Uterus (tissue), 4 donors: ENCODE data around the gene TTPAL. TPM values are rescaled to one million over a fixed set of nuclear protein-coding genes. Genes with fewer than 3 reads are reported as not detected.

Source experiments
- DNase-seq, 2 donors: peaks; one replicate each; pipeline ENCODE4 v3.0.0-alpha.2; 2019 to 2020
- H3K27ac ChIP-seq, 2 donors: fragments of 200-600 bp; sonication (generic); 1 replicate in 1 of 2; 2 replicates in 1 of 2; pipeline ENCODE4 v1.5.1; 2016 to 2018
- H3K27me3 ChIP-seq, 2 donors: fragments of 200-600 bp; sonication (generic); one replicate each; pipeline ENCODE4 v1.5.1; 2018 to 2019; ENCODE audit warnings: control low read depth in 1 of 2
- H3K36me3 ChIP-seq, 2 donors: fragments of 200-600 bp; sonication (generic); one replicate each; pipeline ENCODE4 v1.5.1; 2019; ENCODE audit warnings: control low read depth in 1 of 2
- H3K4me1 ChIP-seq, 2 donors: fragments of 200-600 bp; sonication (generic); one replicate each; pipeline ENCODE4 v1.5.1; 2018 to 2019; ENCODE audit warnings: control low read depth in 1 of 2
- H3K4me3 ChIP-seq, 2 donors: fragments of 200-600 bp; sonication (generic); 1 replicate in 1 of 2; 2 replicates in 1 of 2; pipeline ENCODE4 v1.5.1; 2018 to 2019; ENCODE audit warnings: mild to moderate bottlenecking in 1 of 2
- H3K9me3 ChIP-seq, 2 donors: fragments of 200-600 bp; sonication (generic); one replicate each; pipeline ENCODE4 v1.5.1; 2019; ENCODE audit warnings: control low read depth in 1 of 2
- POLR2A ChIP-seq, 2 donors: fragments of 450-650 bp; IDR thresholded peaks; one replicate each; pipeline ENCODE4 v1.6.1; 2016; ENCODE audit warnings: antibody characterized with exemption in 2 of 2, mild to moderate bottlenecking in 1 of 2, moderate library complexity in 1 of 2
- intact Hi-C: fragments of 100-400 bp; cut with DNase I; formaldehyde crosslinking; loops from one replicate; pipeline ENCODE4 v1.15.1; 2023; ENCODE audit warnings: low total_unique reads
- total RNA-seq, 4 donors: library from RNA; depleted of rRNA in 3 of 4; stranded (reverse); fragments of >200 nt in 3 of 4; gene quantifications; one replicate each; pipeline versions ENCODE4 v1.1.0 to v1.2.4, GENCODE V29; 2014 to 2023
- TF ChIP-seq, protein P1 (sequence below), 4 experiments: fragments of 200-600 bp in 2 of 4; fragments of 450-650 bp in 2 of 4; sonication (generic) in 2 of 4; IDR thresholded peaks; one replicate each; pipeline ENCODE4 v1.5.1; 2016 to 2019; ENCODE audit warnings: antibody characterized with exemption in 4 of 4, mild to moderate bottlenecking in 2 of 4, moderate library complexity in 1 of 4
- donor health status: DM: yes; HTN: yes; CAD: no.

The TTPAL gene
- total RNA-seq, 4 donors from 2014 or later, result 4.9 to 18.2 (median 10.0) TPM

DNA sequence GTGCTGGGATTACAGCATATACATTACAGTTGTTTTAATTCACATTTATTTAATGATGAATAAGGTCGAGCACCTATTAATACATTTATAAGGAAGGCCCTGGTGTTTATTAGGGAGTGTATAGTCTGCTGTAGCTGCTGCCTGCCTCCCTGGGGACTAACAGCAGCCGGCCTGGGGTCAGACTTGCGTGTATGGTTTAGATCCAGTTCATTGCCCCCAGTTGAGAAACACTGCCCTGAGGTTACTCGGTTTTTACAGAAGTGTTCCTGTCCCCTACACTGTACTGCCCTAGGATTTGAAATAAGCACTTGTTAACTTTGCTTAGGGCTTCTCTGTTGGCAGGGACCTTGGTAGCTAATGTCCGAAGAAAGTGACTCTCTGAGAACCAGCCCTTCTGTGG is 4.0 kb downstream of the TTPAL start:
- DNase-seq, result no peak
- no peaks in the 10 kb centered on the region for H3K36me3 ChIP-seq
- H3K9me3 ChIP-seq, result no peaks in the 10 kb centered on the region
- H3K4me1 ChIP-seq, result no peaks in the 10 kb centered on the region
- no peaks in the 10 kb centered on the region for H3K27me3 ChIP-seq
- intact Hi-C loops, result no loop called here
- no peak for TF ChIP-seq POLR2A (IDR thresholded peaks at IDR 0.05)
- TF ChIP-seq, protein P1, sequence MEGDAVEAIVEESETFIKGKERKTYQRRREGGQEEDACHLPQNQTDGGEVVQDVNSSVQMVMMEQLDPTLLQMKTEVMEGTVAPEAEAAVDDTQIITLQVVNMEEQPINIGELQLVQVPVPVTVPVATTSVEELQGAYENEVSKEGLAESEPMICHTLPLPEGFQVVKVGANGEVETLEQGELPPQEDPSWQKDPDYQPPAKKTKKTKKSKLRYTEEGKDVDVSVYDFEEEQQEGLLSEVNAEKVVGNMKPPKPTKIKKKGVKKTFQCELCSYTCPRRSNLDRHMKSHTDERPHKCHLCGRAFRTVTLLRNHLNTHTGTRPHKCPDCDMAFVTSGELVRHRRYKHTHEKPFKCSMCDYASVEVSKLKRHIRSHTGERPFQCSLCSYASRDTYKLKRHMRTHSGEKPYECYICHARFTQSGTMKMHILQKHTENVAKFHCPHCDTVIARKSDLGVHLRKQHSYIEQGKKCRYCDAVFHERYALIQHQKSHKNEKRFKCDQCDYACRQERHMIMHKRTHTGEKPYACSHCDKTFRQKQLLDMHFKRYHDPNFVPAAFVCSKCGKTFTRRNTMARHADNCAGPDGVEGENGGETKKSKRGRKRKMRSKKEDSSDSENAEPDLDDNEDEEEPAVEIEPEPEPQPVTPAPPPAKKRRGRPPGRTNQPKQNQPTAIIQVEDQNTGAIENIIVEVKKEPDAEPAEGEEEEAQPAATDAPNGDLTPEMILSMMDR (IDR thresholded peaks at IDR 0.05), result no peak
- H3K4me3 ChIP-seq, result no peak overlapping the region
- H3K27ac ChIP-seq, result no peak overlapping the region

DNA sequence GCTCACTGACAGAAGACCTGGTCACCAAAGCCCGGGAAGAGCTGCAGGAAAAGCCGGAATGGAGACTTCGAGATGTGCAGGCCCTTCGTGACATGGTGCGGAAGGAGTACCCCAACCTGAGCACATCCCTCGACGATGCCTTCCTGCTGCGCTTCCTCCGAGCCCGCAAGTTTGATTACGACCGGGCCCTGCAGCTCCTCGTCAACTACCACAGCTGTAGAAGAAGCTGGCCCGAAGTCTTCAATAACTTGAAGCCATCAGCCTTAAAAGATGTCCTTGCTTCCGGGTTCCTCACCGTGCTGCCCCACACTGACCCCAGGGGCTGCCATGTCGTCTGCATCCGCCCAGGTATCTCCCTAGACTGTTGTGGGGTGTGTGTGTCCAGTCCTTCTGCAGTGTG is 4.4 kb downstream of the TTPAL start:
- Histone ChIP-seq H3K9me3 (no peaks in the 10 kb centered on the region), H3K4me3 (no peak overlapping the region), H3K27me3 (no peaks in the 10 kb centered on the region), H3K36me3 (no peaks in the 10 kb centered on the region), H3K4me1 (no peaks in the 10 kb centered on the region), H3K27ac (no peak overlapping the region)
- no peak for DNase-seq
- intact Hi-C loops, result no loop called here
- no peak for TF ChIP-seq POLR2A (IDR thresholded peaks at IDR 0.05)
- TF ChIP-seq, protein P1 (IDR thresholded peaks at IDR 0.05), result no peak

DNA sequence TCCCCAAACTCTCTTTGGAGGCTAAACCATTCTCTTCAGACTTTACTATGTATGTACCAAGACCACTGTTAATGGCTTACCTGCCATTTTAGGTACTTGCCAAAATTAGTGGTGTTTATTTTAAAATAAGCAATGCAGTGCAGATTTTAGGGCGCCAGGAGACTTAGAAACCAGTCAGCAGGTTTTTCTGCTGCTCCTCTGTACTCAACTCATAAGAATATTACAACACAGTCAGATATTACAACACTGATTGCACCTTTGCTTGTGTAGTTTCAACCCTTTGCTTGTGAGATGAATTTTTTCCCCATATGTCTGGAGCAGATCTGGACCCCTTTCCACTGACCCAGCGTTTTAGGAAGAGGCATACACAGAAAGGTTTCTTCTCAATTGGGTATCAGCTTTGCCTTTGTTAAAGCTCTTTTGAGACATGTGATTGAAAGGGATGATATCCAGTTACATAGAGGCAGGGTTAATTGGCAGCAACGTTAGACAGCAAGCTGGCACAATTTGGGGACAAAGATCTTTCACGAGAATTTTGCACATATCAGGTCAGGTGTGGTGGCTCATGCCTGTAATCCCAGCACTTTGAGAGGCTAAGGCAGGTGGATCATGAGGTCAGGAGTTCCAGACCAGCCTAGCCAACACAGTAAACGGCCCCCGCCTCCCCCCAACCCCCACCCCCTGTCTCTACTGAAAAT is 6.2 kb downstream of the TTPAL start:
- no peaks in the 10 kb centered on the region for H3K27me3 ChIP-seq
- no peak for DNase-seq
- intact Hi-C loops, result no loop called here
- H3K4me3 ChIP-seq, result no peak overlapping the region
- H3K9me3 ChIP-seq, result no peaks in the 10 kb centered on the region
- TF ChIP-seq, protein P1 (IDR thresholded peaks at IDR 0.05), result no peak
- TF ChIP-seq POLR2A (IDR thresholded peaks at IDR 0.05), result no peak
- no peak overlapping the region for H3K27ac ChIP-seq
- H3K36me3 ChIP-seq, result no peaks in the 10 kb centered on the region
- no peaks in the 10 kb centered on the region for H3K4me1 ChIP-seq

DNA sequence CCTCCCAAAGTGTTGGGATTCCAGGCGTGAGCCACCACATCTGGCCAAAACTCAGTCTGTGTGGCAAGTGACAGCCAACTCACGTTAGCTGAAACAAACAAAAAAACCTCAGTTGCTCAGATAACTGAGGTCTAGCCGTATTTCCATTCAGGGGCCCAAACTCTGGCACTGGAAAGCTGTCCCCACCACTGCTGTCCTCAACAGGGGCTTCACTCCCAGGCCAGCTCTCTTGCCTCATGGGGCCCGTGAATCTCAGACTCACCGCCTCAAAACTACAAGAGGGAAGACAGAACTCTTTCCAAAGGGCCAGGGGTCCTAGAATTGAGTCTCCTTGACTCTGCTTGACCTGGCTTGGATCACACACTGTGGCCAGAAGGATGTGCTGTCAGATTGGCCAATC is 7.4 kb downstream of the TTPAL start:
- Histone ChIP-seq H3K4me3 (no peak overlapping the region), H3K36me3 (no peaks in the 10 kb centered on the region), H3K9me3 (no peaks in the 10 kb centered on the region), H3K27me3 (no peaks in the 10 kb centered on the region), H3K27ac (no peak overlapping the region), H3K4me1 (no peaks in the 10 kb centered on the region)
- TF ChIP-seq, protein P1 (IDR thresholded peaks at IDR 0.05), result no peak
- intact Hi-C loops, result no loop called here
- no peak for DNase-seq

DNA sequence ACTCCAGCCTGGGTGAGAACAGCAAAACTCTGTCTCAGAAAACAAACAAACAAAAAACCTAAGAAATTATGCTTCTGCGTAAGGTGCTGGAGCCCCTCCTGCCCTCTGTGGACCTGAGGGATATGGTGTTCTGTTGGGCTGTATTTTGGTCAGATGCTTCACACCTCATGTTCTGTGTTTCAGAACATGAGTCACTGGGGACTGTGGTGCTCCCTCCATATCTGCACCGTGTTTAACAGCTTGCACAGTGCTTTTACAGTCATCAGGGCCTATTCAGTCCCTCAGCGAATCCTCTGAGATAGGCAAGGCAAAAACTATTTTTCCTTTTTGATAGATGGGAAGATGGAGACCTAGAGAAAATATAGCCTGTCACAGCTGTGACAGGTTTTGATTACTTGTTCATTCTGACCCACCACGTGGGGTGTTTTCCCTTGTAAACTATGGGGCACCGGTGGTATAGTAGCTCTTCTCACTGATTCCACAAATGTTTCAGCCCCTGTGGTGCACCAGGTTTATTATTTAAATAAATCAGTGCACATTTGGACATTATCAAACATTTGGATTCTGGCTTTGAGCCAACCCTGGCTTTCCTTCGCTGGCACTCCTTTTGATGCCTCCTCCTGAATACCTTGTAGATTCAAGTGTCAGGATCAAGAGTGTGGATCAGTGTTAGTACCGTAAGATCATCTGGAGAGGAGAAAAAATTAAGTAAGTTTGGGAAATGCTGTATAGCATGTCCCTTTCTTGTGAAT is 9.6 kb downstream of the TTPAL start:
- no peaks in the 10 kb centered on the region for H3K9me3 ChIP-seq
- intact Hi-C loops, result no loop called here
- H3K36me3 ChIP-seq, result no peaks in the 10 kb centered on the region
- H3K4me3 ChIP-seq, result no peak overlapping the region
- H3K4me1 ChIP-seq, result no peaks in the 10 kb centered on the region
- H3K27me3 ChIP-seq, result no peaks in the 10 kb centered on the region
- DNase-seq, result no peak
- H3K27ac ChIP-seq, result peak overlapping the region in 1 of 2 donors; percentile 32
- TF ChIP-seq, protein P1 (IDR thresholded peaks at IDR 0.05), result no peak
- TF ChIP-seq POLR2A (IDR thresholded peaks at IDR 0.05), result no peak
